Mononuclear cell (primary cell): ENCODE measurements around the gene PLPP2. TPM values are rescaled to one million over a fixed set of nuclear protein-coding genes. Genes with fewer than 3 reads are reported as not detected.
"Not testable (repeated sequence)": the region's sequence is repeated elsewhere in the genome, so short reads cannot be mapped to it uniquely, and the experiment has no call there.

ENCODE experiments used
- H3K27me3 ChIP-seq: 2 replicates; pipeline ENCODE4 v1.6.0; 2011; ENCODE audit warnings: low read length, control low read depth; ENCODE audit not compliant: insufficient read depth
- H3K4me1 ChIP-seq: 2 replicates; pipeline ENCODE4 v1.5.1; 2011; ENCODE audit warnings: mild to moderate bottlenecking, low read length, control low read depth; ENCODE audit not compliant: insufficient read depth
- H3K4me3 ChIP-seq: 2 replicates; pipeline ENCODE4 v1.5.1; 2011; ENCODE audit warnings: mild to moderate bottlenecking, low read length, moderate library complexity
- H3K9me3 ChIP-seq: 2 replicates; pipeline ENCODE4 v1.5.1; 2011; ENCODE audit warnings: low read depth, mild to moderate bottlenecking, control low read depth, low read length
- total RNA-seq: library from RNA; depleted of rRNA; stranded (reverse); fragments of >200 nt; gene quantifications from one replicate; pipeline ENCODE4 v1.2.3, GENCODE V29; 2012

PLPP2 gene
- total RNA-seq, 1 donor = under 0.01 TPM

DNA sequence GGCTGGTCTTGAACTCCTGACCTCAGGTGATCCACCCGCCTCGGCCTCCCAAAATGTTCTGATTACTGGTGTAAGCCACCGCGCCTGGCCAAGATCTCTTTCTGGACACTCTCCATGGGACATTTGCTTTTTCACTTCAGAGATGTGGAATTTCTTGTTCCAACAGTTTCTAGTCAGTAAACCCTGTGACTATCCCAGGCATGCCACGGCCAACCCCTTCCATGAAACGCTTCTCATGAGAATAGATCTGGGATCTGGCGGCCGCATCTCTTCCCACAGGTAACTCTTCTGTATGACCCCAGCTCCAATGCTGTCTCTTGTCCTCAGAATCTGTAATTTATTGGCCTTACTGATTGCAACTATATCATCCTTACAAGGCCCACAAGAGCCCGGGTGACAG lies 16.2 kb downstream of the PLPP2 start:
- no peaks in the 10 kb centered on the region for H3K9me3 ChIP-seq
- H3K4me3 ChIP-seq = no peak overlapping the region
- H3K27me3 ChIP-seq = peaks cover 2% of the 10 kb centered on the region
- H3K4me1 ChIP-seq = no peaks in the 10 kb centered on the region

DNA sequence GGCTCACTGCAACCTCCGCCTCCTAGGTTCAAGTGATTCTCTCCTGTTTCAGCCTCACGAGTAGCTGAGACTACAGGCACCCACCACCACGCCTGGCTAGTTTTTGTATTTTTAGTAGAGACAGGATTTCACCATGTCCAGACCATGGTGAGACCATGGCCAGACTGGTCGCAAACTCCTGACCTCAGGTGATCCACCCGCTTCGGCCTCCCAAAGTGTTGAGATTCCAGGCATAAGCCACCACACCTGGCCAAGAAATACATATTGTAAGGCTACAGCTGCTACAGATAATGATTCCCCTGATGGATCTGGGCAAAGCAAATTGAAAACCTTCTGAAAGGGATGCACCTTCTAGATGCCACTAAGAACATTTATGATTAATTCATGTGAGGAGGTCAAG lies 17.8 kb downstream of the PLPP2 start:
- Histone ChIP-seq H3K4me3 (no peak overlapping the region), H3K9me3 (no peaks in the 10 kb centered on the region), H3K27me3 (peaks cover 8% of the 10 kb centered on the region), H3K4me1 (no peaks in the 10 kb centered on the region)

DNA sequence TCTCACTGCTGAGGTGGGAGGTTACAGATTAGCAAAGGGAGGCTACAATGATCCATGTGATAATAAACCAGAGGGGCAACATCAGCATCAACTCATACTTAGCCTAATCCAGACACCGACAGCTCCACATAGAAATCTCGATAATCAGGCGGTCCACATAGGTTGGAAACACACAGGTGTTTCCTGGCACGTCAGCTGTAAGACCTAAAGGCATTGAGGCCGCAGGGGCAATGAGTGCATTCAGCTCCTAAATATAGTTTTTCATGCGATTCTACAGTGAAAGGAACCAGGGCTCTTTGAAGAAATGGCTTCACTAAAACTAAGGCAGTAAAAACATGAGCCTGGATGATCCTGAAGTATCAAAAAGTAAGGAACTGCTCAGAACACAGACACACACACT lies 19.3 kb downstream of the PLPP2 start:
- peaks cover 5% of the 10 kb centered on the region for H3K4me1 ChIP-seq
- H3K9me3 ChIP-seq = no peaks in the 10 kb centered on the region
- H3K4me3 ChIP-seq = no peak overlapping the region
- peaks cover 16% of the 10 kb centered on the region for H3K27me3 ChIP-seq

DNA sequence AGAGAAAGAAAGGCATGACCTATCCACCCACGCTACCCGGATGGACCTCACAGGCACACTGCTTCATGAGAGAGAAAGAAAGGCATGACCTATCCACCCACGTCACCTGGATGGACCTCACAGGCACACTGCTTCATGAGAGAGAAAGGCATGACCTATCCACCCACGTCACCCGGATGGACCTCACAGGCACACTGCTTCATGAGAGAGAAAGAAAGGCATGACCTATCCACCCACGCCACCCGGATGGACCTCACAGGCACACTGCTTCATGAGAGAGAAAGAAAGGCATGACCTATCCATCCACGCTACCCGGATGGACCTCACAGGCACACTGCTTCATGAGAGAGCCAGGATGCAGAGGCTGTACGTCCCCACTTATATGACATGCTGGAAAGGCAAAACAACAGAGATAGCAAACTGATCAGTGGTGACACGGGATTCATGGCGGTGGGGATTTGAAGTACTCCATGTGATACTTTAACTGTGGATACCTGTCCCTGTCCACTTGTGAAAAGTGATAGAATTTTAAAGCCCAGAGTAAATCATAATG lies 20.4 kb downstream of the PLPP2 start:
- peaks cover 26% of the 10 kb centered on the region for H3K27me3 ChIP-seq
- H3K4me1 ChIP-seq, H3K4me3 ChIP-seq, H3K9me3 ChIP-seq: not testable (repeated sequence)

DNA sequence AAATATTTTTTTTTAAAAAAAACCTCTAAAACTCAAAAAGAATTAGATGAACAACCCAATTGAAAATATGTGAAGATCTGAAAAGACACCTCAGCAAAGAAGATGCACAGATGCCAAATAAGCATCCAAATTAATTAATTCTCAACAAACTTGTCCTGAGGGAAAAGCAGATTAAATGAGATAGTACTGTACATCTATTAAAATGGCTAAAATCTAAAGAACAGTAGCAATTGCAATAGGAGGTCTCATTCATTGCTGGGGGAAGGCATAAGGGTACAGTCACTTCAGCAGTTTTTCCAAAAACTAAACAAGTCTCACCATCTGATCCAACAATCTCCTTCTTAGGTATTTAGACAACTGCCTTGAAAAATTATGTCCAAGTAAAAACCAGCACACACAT lies 22.0 kb downstream of the PLPP2 start:
- Histone ChIP-seq H3K27me3 (peaks cover 40% of the 10 kb centered on the region), H3K9me3 (no peaks in the 10 kb centered on the region), H3K4me3 (no peak overlapping the region), H3K4me1 (peaks cover 7% of the 10 kb centered on the region)

DNA sequence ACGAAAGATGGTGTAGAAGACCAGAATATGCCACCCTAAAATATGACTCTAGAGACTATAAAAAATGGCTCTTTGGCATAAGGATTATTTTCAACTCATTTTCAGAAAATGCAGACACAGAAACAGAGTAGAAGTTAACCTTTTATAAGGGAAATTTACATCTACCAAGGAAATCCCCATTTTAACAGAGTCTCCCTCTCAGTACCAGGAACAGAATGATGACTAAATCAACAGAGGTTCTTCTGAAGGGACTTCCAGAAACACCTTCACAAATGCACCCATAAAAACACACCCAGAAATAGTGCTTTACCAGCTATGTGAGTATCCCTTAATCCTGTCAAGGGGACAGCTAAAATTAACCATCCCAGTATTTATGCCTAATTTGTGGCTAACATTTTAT lies 29.1 kb downstream of the PLPP2 start:
- Histone ChIP-seq H3K4me1 (peaks cover 5% of the 10 kb centered on the region), H3K4me3 (no peak overlapping the region), H3K27me3 (peaks cover 30% of the 10 kb centered on the region), H3K9me3 (no peaks in the 10 kb centered on the region)

DNA sequence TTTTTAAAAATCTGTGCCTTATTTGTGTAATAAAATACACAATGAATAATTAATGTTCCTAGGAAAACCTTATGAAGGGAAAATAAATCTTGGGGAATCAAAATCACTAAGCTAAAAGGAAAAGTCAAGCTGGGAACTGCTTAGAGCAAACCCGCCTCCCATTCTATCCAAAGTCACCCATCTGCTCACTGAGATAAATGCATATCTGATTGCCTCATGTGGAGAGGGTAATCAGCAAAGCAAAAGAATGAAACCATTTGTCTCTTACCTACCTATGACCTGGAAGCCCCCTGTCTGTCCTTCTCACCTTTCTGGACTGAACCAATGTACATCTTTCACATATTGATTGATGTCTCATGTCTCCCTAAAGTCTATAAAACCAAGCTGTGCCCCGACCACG lies 34.4 kb downstream of the PLPP2 start:
- not testable (repeated sequence) for H3K4me3 ChIP-seq, H3K4me1 ChIP-seq, H3K27me3 ChIP-seq, H3K9me3 ChIP-seq

DNA sequence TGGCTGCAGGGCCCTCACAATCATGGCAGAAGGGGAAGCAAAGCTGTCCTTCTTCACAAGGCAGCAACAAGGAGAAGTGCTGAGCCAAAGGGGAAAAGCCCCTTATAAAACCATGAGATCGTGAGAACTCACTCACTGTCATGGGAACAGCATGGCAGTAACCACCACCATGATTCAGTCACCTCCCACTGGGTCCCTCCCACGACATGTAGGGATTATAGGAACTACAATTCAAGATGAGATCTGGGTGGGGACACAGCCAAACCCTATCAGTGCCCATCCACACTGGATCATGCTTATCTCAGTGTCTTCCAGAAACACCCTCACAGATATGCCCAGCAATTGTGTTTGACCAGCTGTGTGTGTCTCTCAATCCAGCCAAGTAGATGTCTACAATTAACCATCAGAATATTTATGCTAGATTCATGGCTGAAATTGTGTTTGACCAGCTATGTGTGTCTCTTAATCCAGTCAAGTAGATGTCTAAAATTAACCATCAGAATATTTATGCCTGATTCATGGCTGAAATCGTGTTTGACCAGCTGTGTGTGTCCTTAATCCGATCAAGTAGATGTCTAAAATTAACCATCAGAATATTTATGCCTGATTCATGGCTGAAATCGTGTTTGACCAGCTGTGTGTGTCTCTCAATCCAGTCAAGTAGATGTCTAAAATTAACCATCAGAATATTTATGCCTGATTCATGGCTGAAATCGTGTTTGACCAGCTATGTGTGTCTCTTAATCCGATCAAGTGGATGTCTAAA lies 38.6 kb downstream of the PLPP2 start:
- H3K4me1 ChIP-seq, H3K9me3 ChIP-seq, H3K27me3 ChIP-seq, H3K4me3 ChIP-seq: not testable (repeated sequence)

DNA sequence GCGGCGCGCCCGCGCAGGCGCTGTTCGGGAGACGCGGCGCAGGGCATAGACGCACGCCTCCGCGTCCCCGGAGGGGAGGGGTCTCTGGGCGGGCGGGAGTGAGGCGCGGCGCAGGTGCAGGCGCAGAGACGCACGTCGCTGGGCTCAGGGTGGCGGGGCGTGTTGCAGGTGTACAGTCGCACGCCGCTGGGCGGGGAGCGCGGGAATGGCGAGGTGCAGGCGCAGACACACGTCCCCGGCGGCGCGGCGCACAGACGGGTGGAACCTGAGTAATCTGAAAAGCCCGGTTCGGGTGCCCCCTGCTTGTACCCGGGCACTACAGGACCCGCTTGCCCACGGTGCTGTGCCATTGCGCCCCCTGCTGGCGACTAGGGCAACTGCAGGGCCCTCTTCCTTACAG lies 44.7 kb downstream of the PLPP2 start:
- Histone ChIP-seq H3K4me1 (no peaks in the 10 kb centered on the region), H3K27me3 (no peaks in the 10 kb centered on the region), H3K9me3 (no peaks in the 10 kb centered on the region), H3K4me3 (no peak overlapping the region)

DNA sequence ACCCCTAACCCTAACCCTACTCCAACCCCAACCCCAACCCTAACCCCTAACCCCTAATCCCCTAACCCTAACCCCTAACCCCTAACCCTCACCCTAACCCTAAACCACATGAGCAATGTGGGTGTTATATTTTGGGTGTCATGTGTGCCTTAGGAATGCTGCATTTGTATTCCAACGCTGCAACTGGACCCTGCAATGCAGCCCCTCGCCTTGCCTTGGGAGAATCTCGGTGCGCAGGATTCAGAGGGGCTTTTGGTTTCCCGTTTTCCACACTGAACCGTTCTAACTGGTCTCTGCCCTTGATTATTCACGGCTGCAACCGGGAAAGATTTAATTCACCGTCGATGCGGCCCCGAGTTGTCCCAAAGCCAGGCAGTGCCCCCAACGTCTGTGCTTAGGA lies 45.3 kb downstream of the PLPP2 start:
- not testable (repeated sequence) for H3K4me1 ChIP-seq, H3K4me3 ChIP-seq, H3K9me3 ChIP-seq, H3K27me3 ChIP-seq

DNA sequence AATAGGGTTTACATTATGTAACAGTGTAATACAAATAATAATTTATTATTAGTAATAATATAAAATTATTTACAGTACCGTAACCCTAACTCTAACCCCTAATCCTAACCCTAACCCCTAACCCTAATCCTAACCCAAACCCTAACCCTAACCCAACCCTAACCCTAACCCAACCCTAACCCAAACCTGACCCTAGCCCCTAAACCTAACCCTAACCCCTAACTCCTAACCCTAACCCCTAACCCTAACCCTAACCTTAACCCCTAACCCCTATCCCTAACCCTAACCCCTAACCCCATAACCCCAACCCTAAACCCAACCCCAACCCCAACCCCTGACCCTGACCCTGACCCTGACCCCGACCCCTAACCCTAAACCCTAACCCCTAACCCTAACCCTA lies 45.7 kb downstream of the PLPP2 start:
- Histone ChIP-seq H3K4me1 (no peaks in the 10 kb centered on the region), H3K27me3 (no peaks in the 10 kb centered on the region), H3K9me3 (no peaks in the 10 kb centered on the region), H3K4me3 (no peak overlapping the region)

Other genes starting within 250 kb of the PLPP2 start
- gene OR4F17, start 184.3 kb downstream of the PLPP2 start, total RNA-seq = 0.10 TPM
- 4.3 TPM for gene MIER2, start 53.4 kb upstream of the PLPP2 start, total RNA-seq
- not detected for gene C2CD4C, start 117.7 kb upstream of the PLPP2 start, total RNA-seq
- gene SHC2, start 169.6 kb upstream of the PLPP2 start, total RNA-seq = 0.42 TPM
- not detected for gene MADCAM1, start 205.1 kb upstream of the PLPP2 start, total RNA-seq
- gene TPGS1, start 216.1 kb upstream of the PLPP2 start, total RNA-seq = 29.6 TPM
- gene CDC34, start 240.4 kb upstream of the PLPP2 start, total RNA-seq = 20.5 TPM